Neural crest cell (in vitro differentiated cells): ENCODE results near the gene IFT43. TPM values are rescaled to one million over a fixed set of nuclear protein-coding genes. Genes with fewer than 3 reads are reported as not detected.
A peak's percentile ranks its signal among the peaks of the same experiment; 100 is the strongest.

Experiments used
- DNase-seq: peaks from one replicate; pipeline ENCODE4 v3.0.0; 2021; ENCODE audit warnings: low read depth, mixed read lengths, low spot score
- H3K27ac Mint-ChIP-seq: one replicate; pipeline ENCODE4 v1.8.0; 2021; ENCODE audit warnings: mild to moderate bottlenecking, mixed read lengths; ENCODE audit not compliant: unreplicated experiment
- H3K27me3 Mint-ChIP-seq: 2 replicates; pipeline ENCODE4 v1.8.0; 2021; ENCODE audit warnings: low read depth, mild to moderate bottlenecking, mixed read lengths
- H3K36me3 Mint-ChIP-seq: 2 replicates; pipeline ENCODE4 v1.8.0; 2021; ENCODE audit warnings: low read depth, mild to moderate bottlenecking, mixed read lengths
- H3K4me1 Mint-ChIP-seq: 2 replicates; pipeline ENCODE4 v1.8.0; 2021; ENCODE audit warnings: mixed read lengths
- H3K4me3 Mint-ChIP-seq: one replicate; pipeline ENCODE4 v1.8.0; 2021; ENCODE audit warnings: mild to moderate bottlenecking, mixed read lengths
- H3K9me3 Mint-ChIP-seq: 2 replicates; pipeline ENCODE4 v1.8.0; 2021; ENCODE audit warnings: mixed read lengths
- total RNA-seq: library from RNA; stranded (reverse); gene quantifications from 2 replicates; pipeline ENCODE4 v1.2.1, GENCODE V29; 2021
- TF ChIP-seq, protein P1 (sequence below): fragments of 200-600 bp; sonication (generic); conservative IDR thresholded peaks from 2 replicates; pipeline ENCODE4 v1.5.0; 2021; ENCODE audit warnings: antibody characterized with exemption, mild to moderate bottlenecking

The IFT43 gene
- total RNA-seq, 1 donor from 2014 or later = 34.1 TPM

DNA sequence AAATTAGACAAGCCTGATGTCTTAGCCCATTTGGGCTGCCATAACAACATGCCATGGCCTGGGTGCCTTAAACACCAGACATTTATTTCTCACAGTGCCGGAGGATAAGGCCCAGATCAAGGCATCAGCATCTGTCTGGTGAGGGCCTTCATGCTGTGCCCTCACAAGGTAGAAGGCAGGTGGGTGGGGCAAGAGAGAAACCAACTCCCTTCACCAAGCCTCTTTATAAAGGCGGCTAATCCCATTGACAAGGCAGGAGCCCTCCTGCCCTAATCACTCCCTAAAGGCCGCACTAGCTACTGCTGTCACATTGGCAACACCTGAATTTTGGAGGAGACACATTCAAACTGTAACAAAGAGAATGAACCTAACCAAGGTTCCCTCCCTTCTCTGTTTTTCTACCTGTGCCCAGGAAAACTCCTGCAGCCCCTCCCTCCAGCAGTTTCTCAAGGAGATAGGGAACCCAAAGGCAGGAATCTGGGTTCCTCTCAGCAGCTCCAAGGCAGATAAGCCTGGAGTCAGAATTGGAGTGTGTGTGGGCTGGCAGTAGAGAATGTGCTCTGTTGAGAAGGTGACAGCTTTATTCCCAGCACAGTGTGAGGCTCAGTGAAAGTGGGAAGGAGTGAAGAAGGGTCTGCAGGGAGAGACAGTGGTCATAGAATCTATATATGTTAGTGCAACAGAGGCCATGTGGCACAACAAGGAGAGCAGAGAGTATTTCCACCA is 144.5 kb downstream of the IFT43 start:
- Mint-ChIP-seq H3K27me3 (peaks cover 90% of the 10 kb centered on the region), H3K36me3 (no peaks in the 10 kb centered on the region), H3K27ac (no peak overlapping the region), H3K4me3 (no peak overlapping the region), H3K4me1 (no peaks in the 10 kb centered on the region), H3K9me3 (no peaks in the 10 kb centered on the region)
- DNase-seq = no peak
- TF ChIP-seq, protein P1, sequence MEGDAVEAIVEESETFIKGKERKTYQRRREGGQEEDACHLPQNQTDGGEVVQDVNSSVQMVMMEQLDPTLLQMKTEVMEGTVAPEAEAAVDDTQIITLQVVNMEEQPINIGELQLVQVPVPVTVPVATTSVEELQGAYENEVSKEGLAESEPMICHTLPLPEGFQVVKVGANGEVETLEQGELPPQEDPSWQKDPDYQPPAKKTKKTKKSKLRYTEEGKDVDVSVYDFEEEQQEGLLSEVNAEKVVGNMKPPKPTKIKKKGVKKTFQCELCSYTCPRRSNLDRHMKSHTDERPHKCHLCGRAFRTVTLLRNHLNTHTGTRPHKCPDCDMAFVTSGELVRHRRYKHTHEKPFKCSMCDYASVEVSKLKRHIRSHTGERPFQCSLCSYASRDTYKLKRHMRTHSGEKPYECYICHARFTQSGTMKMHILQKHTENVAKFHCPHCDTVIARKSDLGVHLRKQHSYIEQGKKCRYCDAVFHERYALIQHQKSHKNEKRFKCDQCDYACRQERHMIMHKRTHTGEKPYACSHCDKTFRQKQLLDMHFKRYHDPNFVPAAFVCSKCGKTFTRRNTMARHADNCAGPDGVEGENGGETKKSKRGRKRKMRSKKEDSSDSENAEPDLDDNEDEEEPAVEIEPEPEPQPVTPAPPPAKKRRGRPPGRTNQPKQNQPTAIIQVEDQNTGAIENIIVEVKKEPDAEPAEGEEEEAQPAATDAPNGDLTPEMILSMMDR = no peak

GRCh38 chr14:76131071-76131965 is 145.8 kb downstream of the IFT43 start:
- no peak for DNase-seq
- no peaks in the 10 kb centered on the region for H3K4me1 Mint-ChIP-seq
- TF ChIP-seq, protein P1 = no peak
- no peaks in the 10 kb centered on the region for H3K9me3 Mint-ChIP-seq
- no peak overlapping the region for H3K4me3 Mint-ChIP-seq
- H3K27ac Mint-ChIP-seq = no peak overlapping the region
- no peaks in the 10 kb centered on the region for H3K36me3 Mint-ChIP-seq
- H3K27me3 Mint-ChIP-seq = peaks cover 95% of the 10 kb centered on the region

GRCh38 chr14:76133103-76133502 is 147.5 kb downstream of the IFT43 start:
- Mint-ChIP-seq H3K4me3 (no peak overlapping the region), H3K27me3 (peaks cover 96% of the 10 kb centered on the region), H3K27ac (no peak overlapping the region), H3K4me1 (peaks cover 2% of the 10 kb centered on the region), H3K36me3 (no peaks in the 10 kb centered on the region), H3K9me3 (no peaks in the 10 kb centered on the region)
- TF ChIP-seq, protein P1 = no peak
- peak; percentile 39 for DNase-seq

Other genes starting within 250 kb of the IFT43 start
- gene TGFB3, start 3.8 kb upstream of the IFT43 start, total RNA-seq = 4.6 and 5.5 TPM in 2 replicates
- gene GPATCH2L, start 166.2 kb downstream of the IFT43 start, total RNA-seq = 67.1 and 73.1 TPM in 2 replicates